Placental pericyte (primary cell): ENCODE results near the gene FOXL2NB. TPM values are rescaled to one million over a fixed set of nuclear protein-coding genes. Genes with fewer than 3 reads are reported as not detected.

Source experiments
- total RNA-seq: library from RNA; depleted of rRNA; stranded (reverse); fragments of >200 nt; gene quantifications from 2 replicates; pipeline ENCODE4 v1.2.3, GENCODE V29; 2012

Gene FOXL2NB
- total RNA-seq = 0.66 and 24.1 TPM in 2 replicates

GRCh38 chr3:138946663-138947494, at the start of gene FOXL2NB, which contains the start of gene FOXL2:
FOXL2NB (plus strand) TSS chr3:138947217; CDS start chr3:138947365, 148 bp downstream.
FOXL2 (minus strand) TSS chr3:138947137; CDS start chr3:138946722, 415 bp downstream.

Other genes starting within 250 kb of the FOXL2NB start
- gene PIK3CB, start 112.3 kb upstream of the FOXL2NB start, total RNA-seq = 12.2 and 13.1 TPM in 2 replicates
- 0.44 and 18.2 TPM in 2 replicates for gene FOXL2, start 80 bp upstream of the FOXL2NB start, total RNA-seq
- not detected in 2 replicates for gene PRR23A, start 59.1 kb downstream of the FOXL2NB start, total RNA-seq
- gene PRR23B, start 73.7 kb downstream of the FOXL2NB start, total RNA-seq = not detected in 2 replicates
- gene PRR23C, start 97.7 kb downstream of the FOXL2NB start, total RNA-seq = not detected in 2 replicates